IPS-NIHi7 (cell line): ENCODE results near the gene IGF2R.
"Not testable (repeated sequence)": the region's sequence is repeated elsewhere in the genome, so short reads cannot be mapped to it uniquely, and the experiment has no call there.

Experiments used
- DNase-seq: peaks from one replicate; pipeline ENCODE4 v3.0.0; 2012; ENCODE audit warnings: mixed read lengths; ENCODE audit errors: extremely low spot score

IGF2R gene

GRCh38 chr6:160121558-160121957 is 152.7 kb downstream of the IGF2R start, which contains the start of gene SLC22A1:
TSS of gene SLC22A1 (plus strand) at chr6:160121815. CDS start at chr6:160121936, 121 bp downstream.
- DNase-seq: no peak

DNA sequence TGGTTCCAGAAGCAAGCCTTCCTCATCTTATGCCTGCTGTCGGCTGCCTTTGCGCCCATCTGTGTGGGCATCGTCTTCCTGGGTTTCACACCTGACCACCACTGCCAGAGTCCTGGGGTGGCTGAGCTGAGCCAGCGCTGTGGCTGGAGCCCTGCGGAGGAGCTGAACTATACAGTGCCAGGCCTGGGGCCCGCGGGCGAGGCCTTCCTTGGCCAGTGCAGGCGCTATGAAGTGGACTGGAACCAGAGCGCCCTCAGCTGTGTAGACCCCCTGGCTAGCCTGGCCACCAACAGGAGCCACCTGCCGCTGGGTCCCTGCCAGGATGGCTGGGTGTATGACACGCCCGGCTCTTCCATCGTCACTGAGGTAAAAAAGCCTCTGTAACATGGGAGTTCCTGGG is 153.1 kb downstream of the IGF2R start:
- DNase-seq: no peak

- no peak for DNase-seq
These were observed 153.9 kb downstream of the IGF2R start for GRCh38 chr6:160122744-160123143.

DNA sequence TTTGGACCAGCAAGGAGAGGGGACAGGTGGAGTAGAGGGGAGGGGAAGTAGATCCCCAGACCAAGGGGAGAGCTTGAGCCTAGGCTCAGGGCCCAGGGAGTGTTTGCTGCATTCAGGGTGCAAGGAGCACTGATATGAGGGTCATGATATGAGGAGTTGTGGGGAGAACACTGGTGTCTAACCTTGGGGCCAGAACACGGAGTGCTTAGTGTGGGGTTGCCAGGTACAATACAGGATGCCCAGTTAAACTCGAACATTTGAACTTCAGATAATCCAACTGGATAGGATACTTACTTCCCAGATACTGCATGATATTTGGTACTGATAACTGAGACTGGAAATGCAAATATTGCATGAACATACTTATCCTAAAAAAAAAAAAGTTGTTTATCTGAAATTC is 155.1 kb downstream of the IGF2R start:
- no peak for DNase-seq

GRCh38 chr6:160124605-160125004 is 155.7 kb downstream of the IGF2R start:
- DNase-seq: no peak

DNA sequence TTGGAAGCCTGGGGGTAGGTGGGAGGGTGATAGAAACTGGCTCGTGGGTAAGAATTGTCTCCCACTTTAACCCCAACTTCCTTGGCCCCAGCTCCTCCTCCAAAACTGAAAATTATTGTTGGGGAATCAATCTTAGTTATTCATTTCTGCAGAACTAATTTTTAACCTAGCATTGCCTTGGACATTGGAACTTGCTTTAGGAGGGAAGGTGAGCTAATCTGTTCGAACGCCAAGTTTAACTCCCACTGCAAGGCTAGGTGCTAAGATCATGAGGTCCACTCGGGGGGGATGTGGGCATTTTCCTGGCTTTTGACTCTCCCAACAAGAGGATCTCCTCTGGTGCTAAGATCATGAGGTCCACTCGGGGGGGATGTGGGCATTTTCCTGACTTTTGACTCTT is 156.2 kb downstream of the IGF2R start:
- DNase-seq: not testable (repeated sequence)

DNA sequence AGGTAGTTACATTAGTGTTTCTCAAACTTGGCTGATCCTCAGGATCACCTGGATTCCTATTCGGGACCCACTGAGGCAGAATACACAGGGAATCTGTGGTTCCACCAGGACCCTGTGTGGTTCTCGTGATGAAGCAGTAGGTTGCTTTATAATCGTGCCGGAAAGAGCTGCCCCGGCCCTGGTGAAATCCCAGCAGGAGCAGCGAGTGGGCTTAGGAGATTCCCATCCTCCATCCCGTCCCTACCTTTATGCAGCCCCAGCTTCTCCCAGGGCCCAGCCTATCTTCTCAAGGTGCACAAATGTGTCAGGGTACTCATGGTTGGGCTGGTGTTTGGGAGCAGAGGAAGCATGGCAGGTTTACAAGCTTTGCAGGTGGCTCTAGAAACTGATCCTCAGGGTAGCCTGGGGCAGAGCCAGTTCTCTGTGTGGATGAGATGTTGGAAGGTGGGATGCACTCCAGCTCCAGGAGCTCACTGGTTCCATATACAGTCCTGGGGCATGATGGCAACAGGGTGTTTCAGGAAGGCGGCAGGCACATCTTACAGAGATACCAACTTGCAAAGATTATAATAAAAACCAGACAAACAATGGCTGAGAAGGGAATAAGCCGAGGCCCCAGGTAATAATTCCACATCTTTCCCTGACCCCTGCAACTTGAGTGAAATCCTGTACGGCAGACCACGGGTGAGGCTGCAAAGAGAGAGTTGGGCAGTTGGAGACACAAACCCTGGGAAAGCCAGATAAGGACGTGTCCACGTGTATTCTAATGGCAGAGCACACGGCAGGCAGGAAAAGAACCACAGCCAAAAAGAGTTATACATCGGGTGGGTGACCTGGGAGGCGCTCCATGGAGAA is 158.6 kb downstream of the IGF2R start:
- DNase-seq: no peak

DNA sequence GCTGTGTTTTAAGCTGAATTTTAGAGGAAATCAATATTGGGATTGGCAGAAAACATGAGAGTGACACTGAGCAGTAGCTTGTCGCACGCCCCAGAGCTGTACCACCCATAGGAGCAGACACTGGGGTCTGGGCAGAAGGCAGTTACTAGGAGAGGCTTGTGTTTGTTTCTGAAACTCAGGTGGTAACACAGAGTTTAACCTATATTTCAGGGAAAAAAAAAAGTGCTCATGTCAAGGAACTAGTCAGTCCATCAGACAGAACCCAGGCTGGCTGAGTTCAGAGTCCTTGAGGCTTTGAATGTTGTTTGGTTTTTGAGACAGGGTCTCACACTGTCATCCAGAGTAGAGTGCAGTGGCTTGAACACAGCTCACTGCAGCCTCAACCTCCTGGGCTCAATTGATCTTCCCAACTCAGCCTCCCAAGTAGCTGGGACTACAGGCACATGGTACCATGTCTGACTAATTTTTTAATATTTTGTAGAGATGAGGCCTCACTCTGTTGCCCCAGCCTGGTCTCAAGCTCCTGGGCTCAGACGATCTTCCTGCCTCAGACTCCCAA is 159.3 kb downstream of the IGF2R start:
- DNase-seq: no peak

GRCh38 chr6:160128879-160129516 is 160.1 kb downstream of the IGF2R start:
- DNase-seq: no peak

- no peak for DNase-seq
These were observed 161.2 kb downstream of the IGF2R start for GRCh38 chr6:160129881-160130615.

- no peak for DNase-seq
These were observed 162.0 kb downstream of the IGF2R start for GRCh38 chr6:160130729-160131484.

GRCh38 chr6:160131636-160132296 is 162.9 kb downstream of the IGF2R start:
- no peak for DNase-seq

- peak; percentile 51 for DNase-seq
These were observed 163.4 kb downstream of the IGF2R start for GRCh38 chr6:160132297-160132637.

DNA sequence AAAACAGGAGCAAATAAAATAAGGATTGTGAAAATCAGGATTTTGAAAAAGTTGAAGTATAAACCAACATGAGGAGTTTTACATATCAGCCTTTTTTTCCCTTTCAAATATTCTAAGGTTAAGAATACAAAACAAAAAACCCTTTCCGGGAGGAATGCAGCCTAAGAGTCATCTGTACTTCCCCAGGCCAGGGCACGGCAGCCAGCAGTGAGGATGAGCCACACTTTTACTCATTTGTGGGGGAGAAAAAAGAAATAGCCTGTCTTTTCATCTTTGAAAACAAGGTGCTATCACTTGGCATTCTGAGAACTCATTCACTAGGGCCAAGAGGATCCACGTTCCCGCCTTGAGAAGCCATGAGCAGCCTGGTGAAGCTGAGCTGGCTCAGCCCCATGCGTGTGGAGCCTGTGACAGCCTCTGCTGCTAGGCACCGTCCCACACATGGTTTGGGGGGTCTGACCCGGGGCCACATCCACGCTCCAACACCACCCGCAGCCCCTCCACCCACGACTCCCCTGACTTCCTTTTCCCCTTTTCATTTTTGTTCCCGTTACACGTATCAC is 164.0 kb downstream of the IGF2R start:
- DNase-seq: peak; percentile 43

DNA sequence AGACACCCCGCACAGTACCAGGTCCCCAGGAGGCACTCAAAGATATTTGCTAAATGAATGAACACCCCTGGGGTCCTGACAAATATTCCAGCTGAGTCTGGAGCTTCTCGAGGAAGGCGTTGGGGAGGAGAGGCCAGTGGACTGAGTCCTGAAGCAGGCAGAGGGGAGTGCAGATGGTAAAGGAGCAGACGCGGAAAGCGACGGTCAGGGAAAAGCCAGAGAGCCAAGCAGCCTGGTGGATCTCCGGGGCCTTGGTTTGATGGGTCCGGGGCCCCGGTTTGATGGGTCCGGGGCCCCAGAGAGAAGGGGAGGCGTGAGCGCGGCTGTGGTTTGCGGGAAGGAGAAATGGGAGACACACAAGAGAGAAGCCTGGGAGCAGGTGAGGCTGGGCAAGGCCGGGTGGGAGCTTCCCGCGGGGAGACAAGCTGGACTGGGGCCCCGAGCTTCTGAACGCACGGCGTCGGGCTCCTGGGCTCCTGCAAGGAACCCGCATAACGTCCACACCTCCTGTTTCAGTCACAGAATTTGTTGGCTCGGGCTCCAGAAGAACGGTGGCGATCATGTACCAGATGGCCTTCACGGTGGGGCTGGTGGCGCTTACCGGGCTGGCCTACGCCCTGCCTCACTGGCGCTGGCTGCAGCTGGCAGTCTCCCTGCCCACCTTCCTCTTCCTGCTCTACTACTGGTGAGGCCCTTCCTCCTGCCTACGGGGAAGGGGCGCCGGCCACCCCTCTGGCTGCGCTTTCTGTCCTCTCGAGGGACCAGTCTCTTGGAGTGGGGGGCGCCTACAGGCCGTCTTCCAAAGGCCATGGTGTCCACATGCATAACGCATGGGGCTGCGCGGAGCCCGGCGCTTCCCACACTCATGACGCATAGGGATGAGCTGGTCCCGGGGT is 164.8 kb downstream of the IGF2R start:
- DNase-seq: no peak

DNA sequence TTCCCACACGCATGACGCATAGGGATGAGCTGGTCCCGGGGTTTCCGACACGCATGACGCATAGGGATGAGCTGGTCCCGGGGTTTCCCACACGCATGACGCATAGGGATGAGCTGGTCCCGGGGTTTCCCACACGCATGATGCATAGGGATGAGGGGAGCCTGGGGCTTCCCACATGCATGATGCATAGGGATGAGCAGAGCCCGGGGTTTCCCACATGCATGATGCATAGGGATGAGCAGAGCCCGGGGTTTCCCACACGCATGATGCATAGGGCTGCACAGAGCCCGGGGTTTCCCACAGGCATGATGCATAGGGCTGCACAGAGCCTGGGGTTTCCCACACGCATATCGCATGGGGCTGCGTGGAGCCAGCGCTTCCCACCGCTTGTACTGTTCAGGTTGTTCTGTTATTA is 165.5 kb downstream of the IGF2R start:
- DNase-seq: not testable (repeated sequence)

GRCh38 chr6:160134779-160135547 is 166.1 kb downstream of the IGF2R start:
- DNase-seq: no peak

- no peak for DNase-seq
These were observed 167.2 kb downstream of the IGF2R start for GRCh38 chr6:160135907-160136655.
